ENCODE data around the gene TMEM44. TPM values are rescaled to one million over a fixed set of nuclear protein-coding genes. Genes with fewer than 3 reads are reported as not detected.
A peak's percentile ranks its signal among the peaks of the same experiment; 100 is the strongest.
"Not testable (repeated sequence)": the region's sequence is repeated elsewhere in the genome, so short reads cannot be mapped to it uniquely, and the experiment has no call there.

The TMEM44 gene
- total RNA-seq, 1 experiment from 2014 or later = 12.2 TPM

GRCh38 chr3:194560047-194560446 lies 73.2 kb downstream of the TMEM44 start:
- H3K9me3 ChIP-seq (replicated peaks) = no peaks in the 10 kb centered on the region
- no peak overlapping the region for H3K27ac ChIP-seq
- H3K27me3 ChIP-seq (replicated peaks) = no peaks in the 10 kb centered on the region
- no peaks in the 10 kb centered on the region for H3K36me3 ChIP-seq
- no peak for DNase-seq (ENCODE audit: low read depth in 1 of 2, low spot score in 2 of 2)
- peaks cover 20% of the 10 kb centered on the region for H3K4me1 ChIP-seq (replicated peaks)
- no peak overlapping the region for H3K4me3 ChIP-seq

- H3K4me3 ChIP-seq = no peak overlapping the region
- no peaks in the 10 kb centered on the region for H3K27me3 ChIP-seq (replicated peaks)
- H3K27ac ChIP-seq = no peak overlapping the region
- no peak for DNase-seq (ENCODE audit: low read depth in 1 of 2, low spot score in 2 of 2)
- H3K36me3 ChIP-seq = no peaks in the 10 kb centered on the region
- H3K9me3 ChIP-seq (replicated peaks) = no peaks in the 10 kb centered on the region
- peaks cover 19% of the 10 kb centered on the region for H3K4me1 ChIP-seq (replicated peaks)
Measured at GRCh38 chr3:194559530-194559929, 73.7 kb downstream of the TMEM44 start.

- Histone ChIP-seq H3K9me3 (replicated peaks) (no peaks in the 10 kb centered on the region), H3K27ac (peak overlapping the region; percentile 56), H3K4me3 (peak overlapping the region; percentile 17), H3K4me1 (replicated peaks) (peaks cover 14% of the 10 kb centered on the region), H3K27me3 (replicated peaks) (no peaks in the 10 kb centered on the region), H3K36me3 (no peaks in the 10 kb centered on the region)
- peak; percentile 53 to 57 for DNase-seq (ENCODE audit: low read depth in 1 of 2, low spot score in 2 of 2)
Measured at GRCh38 chr3:194556086-194557056, 76.8 kb downstream of the TMEM44 start.

GRCh38 chr3:194555175-194556062 lies 77.8 kb downstream of the TMEM44 start:
- H3K4me3 ChIP-seq = no peak overlapping the region
- no peak for DNase-seq (ENCODE audit: low read depth in 1 of 2, low spot score in 2 of 2)
- peaks cover 14% of the 10 kb centered on the region for H3K4me1 ChIP-seq (replicated peaks)
- H3K27ac ChIP-seq = no peak overlapping the region; the same call in 1 of the 2 replicates
- H3K9me3 ChIP-seq (replicated peaks) = no peaks in the 10 kb centered on the region
- H3K36me3 ChIP-seq = no peaks in the 10 kb centered on the region
- H3K27me3 ChIP-seq (replicated peaks) = no peaks in the 10 kb centered on the region

GRCh38 chr3:194554473-194555123 lies 78.6 kb downstream of the TMEM44 start:
- H3K27me3 ChIP-seq (replicated peaks) = no peaks in the 10 kb centered on the region
- no peak overlapping the region for H3K4me3 ChIP-seq
- no peak overlapping the region for H3K27ac ChIP-seq
- peaks cover 14% of the 10 kb centered on the region for H3K4me1 ChIP-seq (replicated peaks)
- no peaks in the 10 kb centered on the region for H3K9me3 ChIP-seq (replicated peaks)
- no peaks in the 10 kb centered on the region for H3K36me3 ChIP-seq
- no peak for DNase-seq (ENCODE audit: low read depth in 1 of 2, low spot score in 2 of 2)

GRCh38 chr3:194552327-194552949 lies 80.8 kb downstream of the TMEM44 start:
- no peaks in the 10 kb centered on the region for H3K27me3 ChIP-seq (replicated peaks)
- H3K36me3 ChIP-seq = no peaks in the 10 kb centered on the region
- no peak overlapping the region for H3K4me3 ChIP-seq
- DNase-seq (ENCODE audit: low read depth in 1 of 2, low spot score in 2 of 2) = no peak
- no peaks in the 10 kb centered on the region for H3K9me3 ChIP-seq (replicated peaks)
- H3K27ac ChIP-seq = no peak overlapping the region
- peaks cover 14% of the 10 kb centered on the region for H3K4me1 ChIP-seq (replicated peaks)

- DNase-seq (ENCODE audit: low read depth in 1 of 2, low spot score in 2 of 2) = no peak
- Histone ChIP-seq H3K27ac (no peak overlapping the region), H3K4me3 (no peak overlapping the region), H3K27me3 (replicated peaks) (no peaks in the 10 kb centered on the region), H3K4me1 (replicated peaks) (peaks cover 4% of the 10 kb centered on the region; the same call in 1 of the 2 replicates), H3K9me3 (replicated peaks) (no peaks in the 10 kb centered on the region), H3K36me3 (no peaks in the 10 kb centered on the region)
Measured at GRCh38 chr3:194549853-194550252, 83.4 kb downstream of the TMEM44 start.

GRCh38 chr3:194548346-194549321 lies 84.6 kb downstream of the TMEM44 start:
- H3K36me3 ChIP-seq = no peaks in the 10 kb centered on the region
- H3K27me3 ChIP-seq (replicated peaks) = no peaks in the 10 kb centered on the region
- H3K4me1 ChIP-seq (replicated peaks) = peaks cover 4% of the 10 kb centered on the region; the same call in 1 of the 2 replicates
- no peak overlapping the region; the same call in 1 of the 2 replicates for H3K27ac ChIP-seq
- no peaks in the 10 kb centered on the region for H3K9me3 ChIP-seq (replicated peaks)
- no peak overlapping the region for H3K4me3 ChIP-seq
- no peak for DNase-seq (ENCODE audit: low read depth in 1 of 2, low spot score in 2 of 2)

- Histone ChIP-seq H3K4me1 (replicated peaks) (peaks cover 4% of the 10 kb centered on the region; the same call in 1 of the 2 replicates), H3K4me3 (no peak overlapping the region), H3K36me3 (no peaks in the 10 kb centered on the region), H3K9me3 (replicated peaks) (no peaks in the 10 kb centered on the region), H3K27me3 (replicated peaks) (no peaks in the 10 kb centered on the region), H3K27ac (no peak overlapping the region)
- no peak for DNase-seq (ENCODE audit: low read depth in 1 of 2, low spot score in 2 of 2)
Measured at GRCh38 chr3:194547042-194547441, 86.2 kb downstream of the TMEM44 start.

GRCh38 chr3:194545538-194545937 lies 87.7 kb downstream of the TMEM44 start:
- not testable (repeated sequence) for H3K4me1 ChIP-seq (replicated peaks); H3K9me3 ChIP-seq (replicated peaks); H3K36me3 ChIP-seq; H3K27ac ChIP-seq; DNase-seq (ENCODE audit: low read depth in 1 of 2, low spot score in 2 of 2); H3K4me3 ChIP-seq; H3K27me3 ChIP-seq (replicated peaks)

- no peak overlapping the region for H3K27ac ChIP-seq
- no peak for DNase-seq (ENCODE audit: low read depth in 1 of 2, low spot score in 2 of 2)
- H3K4me1 ChIP-seq (replicated peaks) = no peaks in the 10 kb centered on the region
- H3K9me3 ChIP-seq (replicated peaks) = no peaks in the 10 kb centered on the region
- H3K4me3 ChIP-seq = no peak overlapping the region
- H3K36me3 ChIP-seq = no peaks in the 10 kb centered on the region
- no peaks in the 10 kb centered on the region for H3K27me3 ChIP-seq (replicated peaks)
Measured at GRCh38 chr3:194543550-194543949, 89.7 kb downstream of the TMEM44 start.

GRCh38 chr3:194541483-194541882 lies 91.7 kb downstream of the TMEM44 start:
- H3K36me3 ChIP-seq = no peaks in the 10 kb centered on the region
- H3K4me3 ChIP-seq = no peak overlapping the region
- H3K9me3 ChIP-seq (replicated peaks) = no peaks in the 10 kb centered on the region
- no peak for DNase-seq (ENCODE audit: low read depth in 1 of 2, low spot score in 2 of 2)
- no peaks in the 10 kb centered on the region for H3K27me3 ChIP-seq (replicated peaks)
- peaks cover 10% of the 10 kb centered on the region for H3K4me1 ChIP-seq (replicated peaks)
- H3K27ac ChIP-seq = no peak overlapping the region

Data from SJSA1 (cell line).